AG08396 (cell line): ENCODE data around the gene VEPH1.
A peak's percentile ranks its signal among the peaks of the same experiment; 100 is the strongest.
"Not testable (repeated sequence)": the region's sequence is repeated elsewhere in the genome, so short reads cannot be mapped to it uniquely, and the experiment has no call there.

Source experiments
- DNase-seq: peaks from one replicate; pipeline ENCODE4 v3.0.0; 2012; ENCODE audit warnings: low spot score, mixed read lengths

VEPH1 gene

GRCh38 chr3:157348304-157349075, 154.7 kb downstream of the VEPH1 start:
- not testable (repeated sequence) for DNase-seq

GRCh38 chr3:157347577-157348303, 155.5 kb downstream of the VEPH1 start:
- no peak for DNase-seq

GRCh38 chr3:157336252-157337009, 166.8 kb downstream of the VEPH1 start:
- no peak for DNase-seq

GRCh38 chr3:157335233-157336076, 167.8 kb downstream of the VEPH1 start:
- peak; percentile 38 for DNase-seq

GRCh38 chr3:157333551-157333991, 169.6 kb downstream of the VEPH1 start:
- DNase-seq = peak; percentile 35

GRCh38 chr3:157330206-157330605, 173.0 kb downstream of the VEPH1 start:
- DNase-seq = no peak

- no peak for DNase-seq
Observed at GRCh38 chr3:157329551-157329950, 173.7 kb downstream of the VEPH1 start.

- DNase-seq = no peak
Observed at GRCh38 chr3:157327837-157328236, 175.4 kb downstream of the VEPH1 start.

GRCh38 chr3:157327018-157327417, 176.2 kb downstream of the VEPH1 start:
- no peak for DNase-seq

DNA sequence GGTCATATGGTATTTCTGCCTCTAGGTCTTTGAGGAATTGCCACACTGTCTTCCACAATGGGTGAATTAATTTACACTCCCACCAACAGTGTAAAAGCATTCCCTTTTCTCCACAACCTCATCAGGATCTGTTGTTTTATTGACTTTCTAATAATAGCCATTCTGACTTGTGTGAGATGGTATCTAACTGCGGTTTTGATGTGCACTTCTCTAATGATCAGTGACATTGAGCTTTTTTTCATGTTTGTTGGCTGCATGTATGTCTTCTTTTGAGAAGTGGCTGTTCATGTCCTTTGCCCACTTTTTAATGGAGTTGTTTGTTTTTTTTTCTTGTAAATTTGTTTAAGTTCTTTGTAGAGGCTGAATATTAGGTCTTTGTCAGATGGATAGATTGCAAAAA, 178.3 kb downstream of the VEPH1 start:
- DNase-seq = not testable (repeated sequence)

- no peak for DNase-seq
Observed at GRCh38 chr3:157323360-157323759, 179.9 kb downstream of the VEPH1 start.

GRCh38 chr3:157319672-157320071, 183.5 kb downstream of the VEPH1 start:
- DNase-seq = no peak

- DNase-seq = no peak
Observed at GRCh38 chr3:157318639-157319288, 184.5 kb downstream of the VEPH1 start.

- DNase-seq = no peak
Observed at GRCh38 chr3:157317895-157318294, 185.3 kb downstream of the VEPH1 start.

- no peak for DNase-seq
Observed at GRCh38 chr3:157313186-157313585, 190.0 kb downstream of the VEPH1 start.

- DNase-seq = no peak
Observed at GRCh38 chr3:157312376-157312745, 190.9 kb downstream of the VEPH1 start.

DNA sequence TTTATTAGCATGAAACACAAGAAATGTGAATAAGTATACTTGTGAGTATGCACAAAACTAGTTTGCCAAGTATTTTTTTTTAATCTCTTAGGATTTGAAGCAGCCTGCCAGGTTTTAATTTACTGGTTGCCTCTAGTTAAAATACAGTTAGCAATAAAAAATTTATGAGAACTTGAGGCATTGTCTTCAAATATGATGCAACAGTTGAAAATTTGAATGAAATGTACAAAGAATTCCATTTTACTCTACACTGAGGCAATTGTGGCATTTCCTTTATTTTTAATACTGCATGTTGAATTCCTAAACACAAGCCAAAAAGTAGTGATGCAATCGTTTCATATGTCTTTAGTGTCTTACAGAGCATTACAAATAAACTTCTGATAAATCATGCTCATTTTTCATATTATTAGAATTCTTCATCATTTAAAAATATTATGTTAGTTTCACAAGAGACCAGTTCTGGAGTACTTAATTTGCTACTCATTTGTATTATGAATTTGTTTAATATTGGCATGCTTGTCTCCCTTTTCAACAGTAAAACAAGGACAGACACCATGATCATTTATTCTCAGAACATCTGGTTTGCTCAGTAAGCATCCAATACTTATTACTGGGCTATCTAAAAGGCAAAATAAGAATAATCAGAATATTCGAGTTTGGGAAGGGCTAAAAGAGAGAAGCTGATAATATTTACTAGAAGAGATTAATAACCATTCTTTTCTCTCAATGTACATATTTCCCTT, 191.4 kb downstream of the VEPH1 start:
- DNase-seq = peak; percentile 18

DNA sequence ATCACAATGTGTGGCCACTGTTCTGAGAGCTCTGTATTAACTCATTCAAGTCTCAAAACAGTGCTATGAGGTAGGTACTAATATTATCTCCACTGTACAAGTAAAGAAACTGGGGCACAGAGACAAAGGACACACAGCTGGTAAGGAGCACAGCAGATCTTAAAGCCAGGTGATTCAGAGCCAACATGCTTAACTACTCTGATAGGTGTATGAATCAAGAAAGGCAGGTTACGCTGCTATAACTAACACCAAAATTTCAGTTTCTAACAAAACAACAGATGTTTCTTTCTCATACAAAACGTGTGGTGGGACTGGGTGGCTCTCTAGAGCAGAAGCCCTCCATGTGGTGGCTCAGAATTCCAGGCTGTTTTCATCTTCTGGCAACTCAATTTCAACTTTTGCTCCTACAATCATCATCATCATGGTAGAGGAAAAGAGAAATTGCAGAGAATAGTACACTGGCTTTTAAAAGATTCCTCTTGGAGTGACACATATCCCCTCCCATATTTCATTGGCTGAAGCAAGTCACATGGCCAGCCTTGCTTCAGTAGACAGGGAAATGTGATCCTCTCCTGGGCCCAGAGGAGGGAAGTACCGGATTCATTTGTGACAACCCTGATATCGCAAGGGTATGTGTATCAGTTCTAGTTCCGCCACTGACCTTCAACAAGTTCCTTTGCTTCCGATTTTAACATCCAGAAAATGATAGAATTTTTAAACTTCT, 192.7 kb downstream of the VEPH1 start:
- DNase-seq = no peak

DNA sequence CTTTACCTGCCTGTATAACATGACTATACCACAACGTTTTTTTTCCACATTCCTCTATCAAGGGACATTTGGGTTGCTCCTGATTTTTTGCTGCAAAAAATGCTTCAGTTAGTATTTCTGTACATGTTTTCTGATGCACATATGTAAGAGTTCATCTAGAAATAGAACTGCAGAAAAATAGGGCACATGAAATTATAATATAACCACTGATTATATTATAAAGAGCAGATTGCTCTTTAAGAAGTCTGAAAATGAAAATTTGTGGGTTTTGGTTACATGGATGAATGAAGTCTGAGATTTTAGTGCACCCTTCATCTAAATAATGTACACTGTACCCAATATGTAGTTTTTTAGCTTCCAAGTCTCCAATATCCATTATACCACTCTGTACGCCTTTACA, 196.7 kb downstream of the VEPH1 start:
- no peak for DNase-seq

GRCh38 chr3:157305392-157305791, 197.8 kb downstream of the VEPH1 start:
- DNase-seq = no peak
